ENCODE measurements around the gene ADCY10.

GRCh38 chr1:167774710-167775109 lies 139.2 kb downstream of the ADCY10 start:
- TF ChIP-seq CTCF (IDR thresholded peaks at IDR 0.05) (no peak), POLR2A (IDR thresholded peaks at IDR 0.05) (no peak)
